Suprapubic skin (tissue), 4 donors: ENCODE data around the gene SRP9.
"Not testable (repeated sequence)": the region's sequence is repeated elsewhere in the genome, so short reads cannot be mapped to it uniquely, and the experiment has no call there.

ENCODE experiments used
- CTCF ChIP-seq, 2 donors: fragments of 200-600 bp in 1 of 2; fragments of 450-650 bp in 1 of 2; sonication (generic) in 1 of 2; IDR thresholded peaks; one replicate each; pipeline ENCODE4 v1.5.1; 2016 to 2019; ENCODE audit warnings: antibody characterized with exemption in 2 of 2, mild to moderate bottlenecking in 1 of 2, moderate library complexity in 1 of 2
- POLR2A ChIP-seq, 2 donors: fragments of 450-650 bp; IDR thresholded peaks; one replicate each; pipeline ENCODE4 v1.6.1; 2017; ENCODE audit warnings: antibody characterized with exemption in 2 of 2, mild to moderate bottlenecking in 2 of 2, moderate library complexity in 2 of 2
- POLR2AphosphoS5 ChIP-seq, 3 donors: sonication (generic); formaldehyde crosslinking; IDR thresholded peaks; one replicate each; pipeline ENCODE4 v1.6.1; 2017; ENCODE audit warnings: antibody characterized with exemption in 3 of 3

DNA sequence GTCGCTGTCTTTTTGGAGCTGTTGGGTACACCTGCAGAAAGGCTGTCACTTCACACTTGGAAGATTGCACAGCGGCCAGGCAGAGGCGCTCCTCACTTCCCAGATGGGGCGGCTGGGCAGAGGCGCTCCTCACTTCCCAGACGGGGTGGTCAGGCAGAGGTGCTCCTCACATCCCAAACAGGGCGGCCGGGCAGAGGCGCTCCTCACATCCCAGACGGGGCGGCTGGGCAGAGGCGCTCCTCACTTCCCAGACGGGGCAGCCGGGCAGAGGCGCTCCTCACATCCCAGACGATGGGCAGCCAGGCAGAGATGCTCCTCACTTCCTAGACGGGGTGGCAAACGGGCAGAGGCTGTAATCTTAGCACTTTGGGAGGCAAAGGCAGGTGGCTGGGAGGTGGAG is 18.5 kb downstream of the SRP9 start:
- TF ChIP-seq CTCF, POLR2AphosphoS5, POLR2A (IDR thresholded peaks at IDR 0.05): not testable (repeated sequence)
